Daoy (cell line): ENCODE measurements around the gene DGAT2. TPM values are rescaled to one million over a fixed set of nuclear protein-coding genes. Genes with fewer than 3 reads are reported as not detected.

Source experiments
- DNase-seq: peaks from one replicate; pipeline ENCODE4 v3.0.0-alpha.2; 2015; ENCODE audit warnings: low read depth
- total RNA-seq: library from RNA; depleted of rRNA; stranded (reverse); fragments of >200 nt; shearing (Covaris generic); gene quantifications from 2 replicates; pipeline ENCODE4 v1.2.3, GENCODE V29; 2014

DGAT2 gene
- total RNA-seq, 1 experiment from 2014 or later: 19.3 TPM

DNA sequence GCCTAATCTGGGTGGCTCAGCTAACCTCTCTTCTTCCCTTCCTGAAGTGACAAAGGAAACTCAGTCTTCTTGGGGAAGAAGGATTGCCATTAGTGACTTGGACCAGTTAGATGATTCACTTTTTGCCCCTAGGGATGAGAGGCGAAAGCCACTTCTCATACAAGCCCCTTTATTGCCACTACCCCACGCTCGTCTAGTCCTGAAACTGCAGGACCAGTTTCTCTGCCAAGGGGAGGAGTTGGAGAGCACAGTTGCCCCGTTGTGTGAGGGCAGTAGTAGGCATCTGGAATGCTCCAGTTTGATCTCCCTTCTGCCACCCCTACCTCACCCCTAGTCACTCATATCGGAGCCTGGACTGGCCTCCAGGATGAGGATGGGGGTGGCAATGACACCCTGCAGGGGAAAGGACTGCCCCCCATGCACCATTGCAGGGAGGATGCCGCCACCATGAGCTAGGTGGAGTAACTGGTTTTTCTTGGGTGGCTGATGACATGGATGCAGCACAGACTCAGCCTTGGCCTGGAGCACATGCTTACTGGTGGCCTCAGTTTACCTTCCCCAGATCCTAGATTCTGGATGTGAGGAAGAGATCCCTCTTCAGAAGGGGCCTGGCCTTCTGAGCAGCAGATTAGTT, 32.3 kb downstream of the DGAT2 start:
- no peak for DNase-seq

DNA sequence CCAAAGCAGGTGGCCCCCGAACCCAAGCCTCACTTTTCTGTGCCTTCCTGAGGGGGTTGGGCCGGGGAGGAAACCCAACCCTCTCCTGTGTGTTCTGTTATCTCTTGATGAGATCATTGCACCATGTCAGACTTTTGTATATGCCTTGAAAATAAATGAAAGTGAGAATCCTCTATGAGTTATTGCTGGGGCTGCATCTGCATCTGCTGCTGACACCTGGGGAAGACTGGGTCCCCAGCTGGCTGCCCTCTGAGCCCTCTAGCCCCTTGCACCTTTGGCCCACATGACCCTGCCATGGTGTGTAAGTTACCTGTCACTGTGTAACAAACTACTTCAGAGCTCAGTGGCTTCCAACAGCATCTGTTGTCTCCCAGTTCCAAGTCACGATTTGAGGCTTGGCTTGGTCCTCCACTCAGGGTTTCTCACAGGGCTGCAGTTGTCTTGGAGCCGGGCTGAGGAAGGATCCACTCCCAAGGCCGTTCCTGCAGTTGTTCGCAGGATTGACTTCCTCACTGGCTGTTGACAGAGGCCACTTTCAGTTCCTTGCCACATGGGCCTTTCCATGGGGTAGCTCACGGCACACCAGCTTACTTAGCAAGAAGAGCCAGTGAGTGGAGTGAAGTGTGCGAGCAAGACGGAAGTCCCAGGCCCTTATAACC, 32.9 kb downstream of the DGAT2 start:
- DNase-seq: no peak

DNA sequence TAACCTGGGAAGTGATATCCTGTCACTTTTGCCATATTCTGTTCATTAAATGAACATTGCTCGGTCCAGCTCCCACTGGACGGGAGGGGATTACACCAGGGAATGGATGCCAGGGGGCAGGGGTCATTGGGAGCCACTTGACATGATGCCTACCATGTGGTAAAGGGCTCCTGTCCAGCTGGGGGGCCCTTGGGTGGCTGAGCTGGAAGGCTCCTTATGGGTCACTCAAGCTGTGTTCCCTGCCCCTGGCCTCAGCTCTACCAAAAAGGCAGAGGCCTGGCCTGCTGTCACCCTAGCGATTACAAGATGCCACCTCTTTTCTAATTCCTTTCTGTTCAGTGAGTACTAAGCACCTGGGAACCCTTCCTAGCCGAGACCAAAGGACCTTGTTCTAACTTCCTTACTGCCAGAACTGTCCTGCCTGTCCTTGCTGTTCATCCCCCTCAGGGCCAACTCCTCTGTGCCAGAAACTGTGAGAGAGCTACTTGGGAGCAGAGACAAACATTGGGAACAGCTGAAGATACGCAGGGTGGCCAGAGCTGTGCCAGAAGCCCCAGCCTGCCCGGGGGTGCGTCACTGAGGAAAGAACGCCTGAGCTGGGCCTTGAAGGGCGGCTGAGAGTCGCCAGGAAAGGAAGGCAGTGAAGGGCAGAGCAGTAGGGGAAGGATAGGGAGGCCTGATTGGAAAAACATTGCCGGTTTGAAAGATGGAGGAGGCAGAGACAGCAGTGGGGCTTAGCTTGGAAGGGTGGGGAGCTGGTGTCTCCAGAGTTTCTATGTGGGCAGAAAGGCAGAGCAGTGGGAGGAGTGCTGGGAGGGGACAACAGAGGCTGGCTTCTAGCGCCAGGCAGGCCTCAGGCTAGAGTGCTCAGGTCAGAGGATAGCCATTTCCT, 33.7 kb downstream of the DGAT2 start:
- DNase-seq: no peak

DNA sequence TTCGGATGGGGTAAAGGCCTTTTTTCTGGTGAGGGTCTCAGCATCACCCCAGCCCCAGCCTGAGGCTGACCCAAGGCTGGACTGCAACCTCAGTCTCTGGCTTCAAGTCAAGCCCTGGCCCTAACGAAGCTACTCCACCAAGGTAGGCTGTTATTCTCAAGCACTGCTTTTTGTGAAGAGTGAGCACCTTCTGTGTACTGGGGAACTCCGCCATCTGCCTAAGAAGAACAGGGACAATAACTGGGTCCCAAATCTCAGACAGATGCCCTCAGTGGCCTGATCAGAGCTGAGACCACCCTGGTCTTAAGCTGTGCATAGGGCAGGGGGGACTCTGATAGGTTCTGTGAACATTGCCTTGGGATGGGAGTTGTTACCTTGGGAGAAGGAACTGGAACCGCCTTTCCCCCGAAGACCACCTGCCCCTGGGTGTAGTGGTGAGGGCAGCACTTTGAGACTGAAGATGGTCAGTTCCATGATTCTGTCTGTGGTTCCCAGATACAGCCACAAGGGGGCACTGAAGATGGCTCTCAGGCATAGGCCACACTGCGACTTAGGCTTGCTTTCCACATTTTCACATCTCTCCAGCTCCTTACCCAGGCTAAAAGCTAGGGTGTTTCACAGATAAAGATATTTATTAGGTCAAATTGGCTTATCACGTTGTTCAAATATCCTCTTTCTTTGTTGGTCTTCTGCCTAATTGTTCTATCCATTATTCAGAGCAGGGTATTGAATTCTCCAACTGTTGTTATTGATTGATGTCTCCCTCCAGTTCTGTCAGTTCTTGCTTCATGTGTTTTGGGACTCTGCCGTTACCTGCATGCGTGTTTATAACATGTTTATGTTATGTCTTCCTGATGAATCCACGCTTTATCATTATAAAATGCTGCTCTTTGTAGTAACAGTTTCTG, 34.6 kb downstream of the DGAT2 start:
- DNase-seq: peak; percentile 60

DNA sequence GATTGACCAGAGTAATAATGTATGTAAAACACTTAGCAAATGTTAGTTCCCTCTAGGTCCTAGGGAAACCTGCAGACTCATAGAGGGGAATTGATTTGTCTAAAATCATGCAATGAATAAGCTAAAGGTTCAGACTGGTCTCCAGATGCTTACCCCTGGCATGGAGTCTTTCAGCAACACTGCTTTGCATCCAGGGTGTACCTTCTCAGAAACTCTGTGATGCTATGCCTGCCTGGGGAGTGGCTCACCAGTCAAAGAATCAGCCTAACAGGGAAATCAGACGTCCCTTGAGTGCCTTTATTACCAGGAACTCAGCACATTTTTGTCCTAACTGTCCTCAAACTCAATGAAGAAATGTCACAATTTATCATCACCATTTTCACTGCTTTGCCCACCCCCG, 40.5 kb downstream of the DGAT2 start:
- DNase-seq: no peak

DNA sequence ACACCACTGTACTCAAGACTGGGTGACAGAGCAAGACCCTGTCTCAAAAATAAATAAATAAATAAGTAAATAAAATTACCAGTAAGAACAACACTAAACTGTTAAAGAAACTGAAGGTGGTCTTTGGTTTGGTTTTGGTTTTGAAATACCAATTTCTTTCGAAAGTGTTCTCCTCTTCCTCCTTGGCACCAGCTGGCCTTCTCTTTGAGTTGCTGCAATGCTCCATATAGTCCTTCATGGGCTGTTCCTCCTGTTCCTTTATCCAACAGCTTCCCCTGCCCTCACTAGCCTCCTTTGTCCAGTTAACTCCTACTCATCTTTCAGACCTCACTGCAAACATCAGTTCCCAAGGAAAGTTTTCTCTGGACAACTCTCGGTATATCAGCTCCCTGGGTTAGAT, 41.4 kb downstream of the DGAT2 start:
- DNase-seq: no peak

DNA sequence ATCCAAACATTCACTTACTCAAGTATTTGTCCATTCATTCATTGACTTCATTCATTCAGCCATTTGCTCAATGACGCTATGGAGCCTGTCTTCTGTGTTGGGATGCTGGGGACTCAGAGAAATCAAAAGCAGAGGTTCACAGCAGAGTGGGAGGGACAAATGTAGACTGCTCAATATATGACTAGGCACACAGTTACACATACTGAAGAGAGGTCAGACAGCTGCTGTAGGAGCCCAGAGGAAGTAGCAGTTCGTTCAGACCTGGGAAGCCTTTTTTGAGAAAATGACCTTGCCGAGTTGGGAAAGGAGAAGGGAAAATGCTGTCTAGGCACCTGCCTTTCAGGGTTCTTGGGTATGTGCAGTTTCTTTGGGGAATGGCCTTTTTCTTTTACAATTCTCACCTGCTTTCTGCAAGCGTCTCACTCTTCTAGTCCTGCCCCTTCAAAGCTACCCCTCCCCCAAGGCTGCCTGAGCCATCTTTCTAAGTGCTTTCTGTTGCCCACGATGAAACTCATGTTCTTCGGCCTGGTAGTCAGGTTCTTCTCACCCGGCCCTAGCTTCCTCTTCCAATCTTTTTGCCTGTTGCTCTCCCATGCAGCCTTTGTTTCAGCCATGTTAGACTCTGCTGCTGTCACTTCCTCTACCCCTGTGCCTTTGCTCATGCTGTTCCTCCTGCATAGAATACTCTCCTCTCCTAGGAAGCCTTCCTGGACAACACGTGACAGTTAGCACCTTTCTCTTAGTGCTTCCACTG, 42.2 kb downstream of the DGAT2 start:
- no peak for DNase-seq

DNA sequence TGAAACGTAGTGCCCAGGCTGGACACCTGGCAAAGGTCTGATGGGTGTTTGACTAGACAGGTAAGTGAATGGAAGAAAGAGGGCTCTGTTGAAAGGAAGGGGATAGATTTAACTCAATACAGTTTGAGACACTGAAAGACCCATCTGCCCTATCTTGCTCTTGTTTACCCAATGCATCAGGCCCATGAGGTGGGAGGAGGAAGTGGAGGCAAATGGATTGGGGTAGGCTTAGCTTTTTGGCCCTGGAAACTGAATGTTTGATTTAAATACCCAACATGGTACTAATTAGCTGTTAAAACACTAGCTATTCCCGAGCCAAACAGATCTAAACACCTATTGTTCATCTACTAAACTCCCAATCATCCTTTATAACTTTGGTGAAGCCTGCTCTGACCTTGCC, 42.9 kb downstream of the DGAT2 start:
- DNase-seq: no peak

DNA sequence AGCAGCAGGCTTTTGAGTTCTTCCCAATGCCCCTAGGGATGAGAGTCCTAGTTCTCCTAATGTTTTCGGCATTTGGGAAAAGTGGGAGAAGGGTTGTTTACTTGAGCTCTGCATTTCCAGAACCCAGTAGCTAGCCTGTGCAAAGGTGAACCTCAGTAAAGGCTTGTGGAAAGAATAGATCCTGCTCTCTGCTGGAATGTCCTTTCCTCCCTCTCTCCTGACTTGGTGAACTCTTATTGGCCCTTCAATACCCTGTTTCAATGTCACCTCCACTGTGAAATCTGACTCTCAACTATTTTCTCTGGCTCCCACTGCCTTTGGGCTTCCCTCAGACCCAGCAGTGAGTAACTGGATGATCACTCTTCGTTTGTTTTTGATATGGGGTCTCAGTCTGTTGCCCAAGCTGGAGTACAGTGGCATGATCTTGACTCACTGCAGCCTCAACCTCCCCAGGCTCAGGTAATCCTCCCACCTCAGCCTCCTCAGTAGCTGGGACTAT, 44.0 kb downstream of the DGAT2 start:
- DNase-seq: peak; percentile 35

DNA sequence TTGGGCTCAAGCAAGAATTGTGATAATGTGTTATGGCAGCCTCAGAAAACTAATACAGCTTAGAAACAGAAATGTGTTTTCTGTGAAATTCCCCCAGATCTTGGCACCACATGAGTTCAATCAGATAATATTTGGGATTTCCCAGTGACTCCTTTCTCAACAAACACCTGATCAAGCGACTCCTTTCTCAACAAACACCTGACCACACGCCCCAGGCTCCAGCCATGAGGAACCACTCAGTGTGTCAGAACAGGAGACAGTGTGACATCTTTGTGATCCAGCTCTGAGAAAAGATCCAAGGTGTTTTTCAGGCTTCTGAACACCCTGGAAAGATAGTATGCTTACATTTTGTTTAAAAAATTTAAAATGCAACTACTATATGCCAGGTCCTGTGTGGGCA, 44.5 kb downstream of the DGAT2 start:
- no peak for DNase-seq

DNA sequence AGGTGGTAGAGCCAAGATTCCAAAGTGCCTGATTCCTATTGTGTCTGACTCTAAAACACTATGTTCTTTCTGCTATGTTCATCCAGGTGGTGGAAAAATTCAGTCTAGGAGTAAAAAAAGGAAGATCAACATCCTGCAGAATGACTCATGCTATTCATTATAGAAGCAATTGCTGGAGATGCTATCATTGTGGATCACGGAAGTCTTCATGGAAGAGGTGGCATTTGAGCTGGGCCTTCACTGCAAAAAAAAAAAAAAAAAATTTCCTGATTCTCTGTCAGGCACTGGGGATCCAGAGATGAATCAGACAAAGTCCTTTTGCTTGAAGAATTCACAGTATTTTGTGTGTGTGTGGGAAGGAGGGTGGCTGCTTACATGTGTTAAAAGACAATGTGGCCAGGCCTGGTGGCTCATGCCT, 45.1 kb downstream of the DGAT2 start:
- peak; percentile 51 for DNase-seq

DNA sequence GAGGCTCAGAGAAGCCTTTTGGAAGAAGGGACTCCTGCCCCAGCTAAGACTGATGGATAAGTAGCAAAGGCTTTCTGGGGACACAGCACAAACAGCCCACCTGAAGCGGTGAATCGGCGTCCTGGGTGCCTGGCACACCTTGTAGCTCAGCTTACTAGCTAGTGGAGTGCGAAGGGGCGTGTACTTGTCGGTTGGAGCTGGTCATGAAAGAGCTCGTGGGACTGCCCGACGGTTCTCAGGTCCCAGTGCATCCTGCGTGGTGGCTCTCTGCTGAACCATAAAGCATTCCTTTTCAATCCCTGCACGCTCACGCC, 45.7 kb downstream of the DGAT2 start:
- DNase-seq: no peak

DNA sequence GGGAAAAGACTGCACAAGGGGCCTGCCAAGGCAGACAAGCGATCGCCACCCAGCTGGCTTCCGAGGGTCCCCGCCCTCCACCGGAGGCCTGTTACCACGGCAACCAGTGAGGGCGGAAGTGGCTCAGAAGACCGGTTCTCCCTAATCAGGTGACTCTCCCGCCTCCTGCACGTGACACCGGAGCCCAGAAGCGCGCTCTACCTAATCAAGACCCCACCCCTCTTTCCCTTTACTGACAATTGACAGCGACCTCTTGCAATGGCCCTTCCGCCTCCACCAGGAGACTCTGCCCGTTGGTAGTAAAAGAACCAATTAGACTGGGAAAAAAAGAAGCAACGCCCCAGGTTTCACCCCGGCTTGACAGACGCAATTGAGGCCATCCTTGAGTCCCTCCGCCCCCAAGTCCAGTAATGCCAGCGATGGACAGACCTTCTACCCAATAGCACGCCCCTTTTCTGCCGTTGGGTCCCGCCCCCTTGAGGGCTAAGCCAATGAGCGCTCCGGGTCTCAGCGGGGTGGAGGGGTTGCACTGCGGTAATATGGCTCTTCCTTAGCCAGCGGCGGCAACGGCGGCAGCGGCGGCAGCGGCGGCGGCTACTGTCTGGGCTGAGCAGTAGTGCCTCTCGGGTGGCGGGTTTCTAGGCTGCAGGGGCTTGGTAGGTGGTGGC, 46.2 kb downstream of the DGAT2 start, which contains the start of gene UVRAG:
TSS of gene UVRAG (plus strand) at position 534 of the 668 bp plus-strand sequence. CDS start 198 bp downstream, outside the sequence.
- peak; percentile 98 for DNase-seq

DNA sequence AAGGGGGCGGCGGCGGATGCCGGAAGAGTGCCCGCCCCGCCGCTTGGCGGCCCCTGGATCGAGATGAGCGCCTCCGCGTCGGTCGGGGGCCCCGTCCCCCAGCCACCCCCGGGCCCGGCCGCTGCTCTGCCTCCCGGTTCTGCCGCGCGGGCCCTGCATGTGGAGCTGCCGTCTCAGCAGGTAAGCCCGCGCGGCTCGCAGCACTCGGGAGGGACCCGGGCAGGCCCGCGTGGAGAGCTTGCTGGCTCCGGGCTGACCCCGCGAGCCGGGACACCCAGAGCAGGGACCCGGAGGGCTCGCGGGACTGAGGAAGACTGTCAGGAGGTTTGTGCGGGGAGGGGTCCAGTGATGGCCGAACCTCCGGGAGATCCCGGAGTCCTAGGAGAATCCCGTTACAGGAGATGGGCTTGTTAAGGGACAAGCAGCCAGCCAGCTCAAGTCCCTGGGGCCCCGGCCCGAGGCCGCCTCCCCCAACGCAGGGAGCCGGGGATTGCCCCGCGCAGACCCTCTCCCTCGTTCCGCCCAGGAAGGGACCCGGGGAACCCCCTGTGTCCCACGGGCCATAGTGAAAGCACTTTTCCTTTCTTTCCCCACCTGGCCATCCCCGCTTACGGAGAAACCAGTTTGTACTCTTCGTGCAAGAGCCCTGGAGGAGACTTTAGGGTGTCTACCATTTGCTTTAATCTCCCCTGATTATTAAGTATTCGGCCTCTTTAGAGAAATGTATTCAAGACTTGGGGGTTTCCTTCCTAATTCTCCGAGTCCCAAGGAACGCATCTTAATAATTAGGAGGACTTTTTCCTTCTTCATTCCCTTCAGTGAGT, 47.0 kb downstream of the DGAT2 start:
- peak; percentile 39 for DNase-seq

DNA sequence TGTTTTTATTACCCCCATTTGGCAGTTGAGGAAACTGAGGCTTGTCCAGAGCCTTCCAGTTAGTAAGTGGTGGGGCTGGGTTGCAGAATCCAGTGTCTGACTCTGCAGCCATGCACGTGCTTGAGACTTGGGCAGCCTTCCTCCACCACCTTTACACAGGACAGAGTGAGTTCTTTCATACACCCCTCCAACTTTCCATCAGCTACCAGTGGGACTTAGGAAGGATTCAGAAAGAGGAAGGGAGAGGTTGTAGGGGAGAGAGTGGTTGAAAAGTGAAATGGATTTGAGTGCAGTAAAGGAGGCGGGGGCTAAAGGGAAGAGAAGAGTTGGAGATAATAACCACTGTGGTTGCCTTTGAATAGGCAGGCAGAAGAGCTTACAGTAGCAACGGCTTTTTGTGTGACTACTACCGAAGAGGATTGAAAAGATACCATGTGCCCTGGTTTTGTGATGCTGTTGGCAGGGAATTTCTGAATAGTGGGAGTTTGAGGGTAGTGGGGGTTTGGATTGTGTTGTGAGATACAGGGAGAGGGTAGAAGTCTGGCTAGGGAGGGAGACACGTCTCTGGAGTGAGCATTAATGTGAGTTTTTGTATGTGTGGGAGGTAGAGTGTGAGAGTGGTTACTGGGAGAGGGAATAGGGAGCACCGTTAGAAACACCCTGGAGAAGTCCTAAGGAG, 48.1 kb downstream of the DGAT2 start:
- DNase-seq: no peak

DNA sequence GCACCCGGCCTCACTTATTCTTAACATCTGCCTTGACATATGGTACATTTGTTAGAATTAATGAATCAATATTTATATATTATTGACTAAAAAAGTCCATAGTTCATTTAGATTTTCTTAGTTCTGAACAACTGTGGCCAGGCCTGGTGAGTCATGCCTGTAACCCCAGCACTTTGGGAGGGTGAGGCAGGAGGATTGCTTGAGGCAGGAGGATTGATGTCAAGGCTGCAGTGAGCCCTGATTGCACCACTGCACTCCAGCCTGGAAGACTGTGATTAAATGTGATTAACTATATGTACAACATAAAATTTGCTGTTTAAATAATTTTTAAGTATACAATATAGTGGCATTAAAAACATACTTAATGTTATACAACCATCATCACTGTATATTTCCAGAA, 52.1 kb downstream of the DGAT2 start:
- no peak for DNase-seq

DNA sequence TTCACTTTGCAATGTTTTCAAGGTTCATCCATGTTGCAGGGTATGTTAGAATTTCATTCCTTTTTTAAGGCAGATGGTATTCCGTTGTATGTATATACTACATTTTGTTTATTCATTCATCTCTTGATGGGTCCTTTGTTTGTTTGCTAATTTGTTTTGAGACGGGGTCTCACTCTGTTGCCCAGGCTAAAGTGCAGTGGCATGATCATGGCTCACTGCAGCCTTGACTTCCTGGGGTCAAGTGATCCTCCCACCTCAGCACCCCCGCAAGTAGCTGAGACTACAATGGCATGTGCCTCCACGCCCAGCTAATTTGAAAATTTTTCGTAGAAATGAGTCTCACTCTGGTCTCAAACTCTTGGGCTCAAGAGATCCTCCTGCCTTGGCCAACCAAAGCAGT, 52.6 kb downstream of the DGAT2 start:
- DNase-seq: no peak

DNA sequence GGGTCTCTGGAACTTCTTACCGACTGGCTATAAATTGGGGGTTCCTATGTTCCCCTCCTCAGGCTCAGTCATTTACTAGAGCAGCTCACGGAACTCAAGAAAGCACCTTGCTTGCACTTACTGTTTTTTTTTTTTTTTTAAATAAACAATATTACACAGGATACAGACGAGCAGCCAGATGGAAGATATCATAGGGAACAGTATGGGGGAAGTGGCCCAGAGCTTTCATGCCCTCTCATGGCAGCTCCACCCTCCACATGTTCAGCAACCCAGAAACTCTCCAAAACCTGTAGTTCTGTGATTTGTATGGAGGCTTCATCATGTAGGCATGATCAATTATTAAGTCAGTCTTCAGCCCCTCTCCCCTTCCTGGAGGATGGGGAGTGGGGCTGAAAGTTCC, 54.0 kb downstream of the DGAT2 start:
- no peak for DNase-seq

DNA sequence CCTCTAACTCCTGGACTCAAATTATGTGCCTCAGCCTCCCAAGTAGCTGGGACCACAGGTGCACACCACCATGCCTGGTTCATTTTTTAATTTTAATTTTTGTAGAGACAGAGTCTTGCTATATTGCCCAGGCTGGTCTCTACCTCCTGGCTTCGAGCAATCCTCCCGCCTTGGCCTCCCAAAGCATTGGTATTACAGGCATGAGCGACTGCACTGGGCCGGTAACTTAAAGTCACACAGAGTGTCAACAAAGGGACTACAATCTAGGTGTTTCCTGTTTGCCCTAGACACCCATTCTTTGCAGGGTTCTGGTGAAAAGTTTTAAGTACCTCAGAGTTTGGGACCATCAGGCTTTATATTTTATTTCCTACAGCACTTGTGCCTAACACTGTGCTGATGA, 54.8 kb downstream of the DGAT2 start:
- DNase-seq: no peak
